AG10803 (cell line): Measurements from ENCODE around the gene ZNF276.

Experiments used
- DNase-seq: peaks from one replicate; pipeline ENCODE4 v3.0.0; 2010; ENCODE audit warnings: low read depth
- H3K4me3 ChIP-seq: 2 replicates; pipeline ENCODE4 v1.5.1; 2011; ENCODE audit warnings: mild to moderate bottlenecking, low read length, control low read depth
- TF ChIP-seq, protein P1 (sequence below): conservative IDR thresholded peaks from 2 replicates; pipeline ENCODE4 v1.5.1; 2011; ENCODE audit warnings: mild to moderate bottlenecking, low read length, control low read depth, inconsistent platforms

ZNF276 gene

DNA sequence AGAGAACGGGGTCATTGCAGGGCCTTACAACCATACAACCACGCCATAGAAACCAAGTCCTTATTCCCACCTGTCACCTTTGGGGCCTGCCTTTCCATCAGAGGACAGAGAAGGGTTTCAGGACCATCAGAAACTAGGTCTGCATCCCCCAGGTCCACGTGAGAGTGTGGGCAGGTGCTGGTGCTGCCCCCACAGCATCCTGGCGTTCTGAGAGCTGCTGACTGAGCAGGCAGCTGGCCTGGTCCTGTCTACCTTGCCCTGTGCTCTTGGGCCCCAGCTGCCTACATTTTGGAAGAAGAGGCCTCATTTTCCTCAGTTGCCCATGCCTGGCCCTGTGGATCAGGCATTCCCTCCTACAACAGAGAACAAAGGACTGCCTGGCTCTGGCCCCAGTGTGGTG lies 21.6 kb downstream of the ZNF276 start:
- H3K4me3 ChIP-seq: no peak overlapping the region
- DNase-seq: no peak
- TF ChIP-seq, protein P1, sequence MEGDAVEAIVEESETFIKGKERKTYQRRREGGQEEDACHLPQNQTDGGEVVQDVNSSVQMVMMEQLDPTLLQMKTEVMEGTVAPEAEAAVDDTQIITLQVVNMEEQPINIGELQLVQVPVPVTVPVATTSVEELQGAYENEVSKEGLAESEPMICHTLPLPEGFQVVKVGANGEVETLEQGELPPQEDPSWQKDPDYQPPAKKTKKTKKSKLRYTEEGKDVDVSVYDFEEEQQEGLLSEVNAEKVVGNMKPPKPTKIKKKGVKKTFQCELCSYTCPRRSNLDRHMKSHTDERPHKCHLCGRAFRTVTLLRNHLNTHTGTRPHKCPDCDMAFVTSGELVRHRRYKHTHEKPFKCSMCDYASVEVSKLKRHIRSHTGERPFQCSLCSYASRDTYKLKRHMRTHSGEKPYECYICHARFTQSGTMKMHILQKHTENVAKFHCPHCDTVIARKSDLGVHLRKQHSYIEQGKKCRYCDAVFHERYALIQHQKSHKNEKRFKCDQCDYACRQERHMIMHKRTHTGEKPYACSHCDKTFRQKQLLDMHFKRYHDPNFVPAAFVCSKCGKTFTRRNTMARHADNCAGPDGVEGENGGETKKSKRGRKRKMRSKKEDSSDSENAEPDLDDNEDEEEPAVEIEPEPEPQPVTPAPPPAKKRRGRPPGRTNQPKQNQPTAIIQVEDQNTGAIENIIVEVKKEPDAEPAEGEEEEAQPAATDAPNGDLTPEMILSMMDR: no peak

DNA sequence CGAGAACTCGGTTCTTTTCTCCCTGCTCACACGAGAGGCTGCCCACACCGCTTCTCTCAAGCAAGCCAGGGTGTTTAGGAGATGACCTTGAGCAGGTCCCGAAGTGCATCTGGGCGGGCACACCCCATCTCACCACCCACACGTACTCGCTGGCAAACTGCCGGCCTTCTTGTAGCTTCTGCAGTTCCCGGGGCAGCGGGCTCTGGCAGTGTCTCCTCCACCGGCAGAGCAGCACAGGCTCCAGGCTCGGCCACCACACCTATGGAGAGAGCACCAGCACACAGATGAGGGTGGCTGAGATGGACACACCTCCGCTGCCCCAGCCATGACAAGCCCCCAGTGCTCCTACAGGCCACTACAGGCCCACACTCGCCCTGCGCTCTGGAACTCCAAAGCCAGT lies 23.5 kb downstream of the ZNF276 start:
- TF ChIP-seq, protein P1: no peak
- DNase-seq: no peak
- no peak overlapping the region for H3K4me3 ChIP-seq

DNA sequence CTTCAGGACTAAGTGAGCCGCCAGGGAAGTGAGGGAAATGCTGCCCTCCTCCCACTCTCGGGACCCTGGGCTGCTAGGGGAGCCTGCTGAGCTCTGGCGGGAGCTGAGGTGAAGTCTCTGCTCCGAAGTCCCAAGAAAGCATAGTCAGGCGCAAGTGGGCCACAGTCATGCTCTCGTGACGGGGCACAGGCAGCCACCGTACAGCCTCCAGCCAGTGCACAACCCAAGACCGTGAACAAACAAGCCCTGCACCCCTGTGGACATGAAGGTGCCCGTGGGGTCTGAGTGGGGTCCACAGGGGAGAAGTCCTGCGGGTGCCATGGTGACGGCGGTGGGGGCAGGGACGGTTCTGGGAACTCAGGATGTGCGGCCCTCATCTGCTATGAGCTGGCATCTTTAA lies 24.7 kb downstream of the ZNF276 start:
- TF ChIP-seq, protein P1: no peak
- no peak overlapping the region for H3K4me3 ChIP-seq
- no peak for DNase-seq

DNA sequence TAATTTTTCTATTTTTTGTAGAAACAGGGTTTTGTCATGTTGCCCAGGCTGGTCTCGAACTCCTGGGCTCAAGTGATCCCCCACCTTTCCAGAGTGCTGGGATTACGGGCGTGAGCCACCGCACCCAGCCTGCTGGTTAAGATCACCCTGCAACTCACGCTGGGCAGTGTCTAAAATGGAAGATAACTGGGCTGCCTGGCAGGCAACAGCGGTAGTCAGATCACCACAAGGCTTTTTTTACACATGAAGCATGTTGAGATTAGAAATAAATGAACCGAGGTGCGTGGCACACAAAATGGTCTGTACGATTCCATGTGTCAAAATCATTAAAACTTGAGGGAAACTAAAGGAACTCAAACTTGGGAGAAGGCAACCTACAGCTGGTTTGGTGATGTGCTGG lies 26.7 kb downstream of the ZNF276 start:
- TF ChIP-seq, protein P1: no peak
- DNase-seq: no peak
- H3K4me3 ChIP-seq: no peak overlapping the region

DNA sequence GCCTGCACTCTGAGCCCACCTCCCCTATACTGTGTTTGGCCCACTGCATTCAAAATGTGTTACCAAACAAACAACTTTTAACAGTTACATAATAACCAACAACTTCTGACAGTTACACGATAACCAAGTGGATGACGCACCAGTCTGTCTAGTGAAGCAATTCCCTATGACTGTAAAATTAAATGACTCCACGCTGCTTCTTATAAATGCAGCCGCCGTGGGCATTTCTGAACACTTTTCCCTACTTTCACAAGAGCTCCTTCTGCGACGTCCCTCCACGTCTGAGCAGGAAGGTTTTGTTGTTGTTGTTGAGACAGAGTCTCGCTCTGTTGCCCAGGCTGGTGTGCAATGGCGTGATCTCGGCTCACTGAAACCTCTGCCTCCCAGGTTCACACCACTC lies 27.6 kb downstream of the ZNF276 start:
- TF ChIP-seq, protein P1: no peak
- DNase-seq: no peak
- no peak overlapping the region for H3K4me3 ChIP-seq

DNA sequence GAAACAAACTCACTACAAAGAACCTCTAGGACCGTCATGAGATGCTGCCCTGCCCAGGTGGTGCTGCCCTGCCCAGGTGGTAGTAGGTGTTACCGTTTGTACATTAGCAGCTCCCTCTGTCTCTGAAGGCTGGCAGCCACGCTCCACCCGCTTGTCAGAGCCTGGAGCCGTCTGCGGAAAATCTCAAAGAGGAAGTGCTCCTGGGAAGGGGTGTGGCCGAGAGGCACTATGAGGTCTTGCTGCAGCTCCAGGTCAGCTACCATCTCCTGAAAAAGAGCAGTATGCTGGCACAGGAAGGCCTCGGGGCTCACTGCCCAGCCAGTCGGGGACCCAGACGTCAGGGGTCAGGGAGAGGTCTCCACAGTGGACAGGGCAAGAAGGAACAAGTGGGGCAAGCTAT lies 28.3 kb downstream of the ZNF276 start:
- DNase-seq: no peak
- H3K4me3 ChIP-seq: no peak overlapping the region
- TF ChIP-seq, protein P1: no peak

DNA sequence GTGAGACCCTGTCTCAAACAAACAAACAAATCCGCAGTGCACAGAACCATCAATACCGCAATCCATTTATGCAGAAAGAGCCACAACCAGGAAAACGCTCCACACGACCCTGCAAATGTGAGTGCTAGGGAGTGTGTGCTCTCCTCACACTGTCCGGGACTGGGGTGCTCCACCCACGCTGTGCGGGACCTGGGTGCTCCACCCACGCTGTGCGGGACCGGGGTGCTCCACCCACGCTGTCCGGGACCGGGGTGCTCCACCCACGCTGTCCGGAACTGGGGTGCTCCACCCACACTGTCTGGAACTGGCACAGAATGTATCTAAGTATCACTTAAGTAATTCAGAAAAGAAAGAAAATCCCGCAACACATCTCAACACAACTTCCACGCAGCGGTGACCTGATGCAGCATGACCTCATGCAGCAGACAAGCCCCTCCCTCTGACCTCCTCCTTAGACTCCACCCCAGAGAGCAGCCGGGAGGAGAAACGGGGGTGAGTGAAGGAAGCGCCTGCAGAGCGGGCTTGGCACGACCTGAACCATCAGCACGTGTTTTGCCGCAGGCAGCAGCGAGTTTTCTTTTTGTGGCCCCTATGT lies 38.5 kb downstream of the ZNF276 start:
- H3K4me3 ChIP-seq: no peak overlapping the region
- no peak for DNase-seq
- TF ChIP-seq, protein P1: no peak
